ENCODE results near the gene HOXC6.
A peak's percentile ranks its signal among the peaks of the same experiment; 100 is the strongest.

Gene HOXC6

DNA sequence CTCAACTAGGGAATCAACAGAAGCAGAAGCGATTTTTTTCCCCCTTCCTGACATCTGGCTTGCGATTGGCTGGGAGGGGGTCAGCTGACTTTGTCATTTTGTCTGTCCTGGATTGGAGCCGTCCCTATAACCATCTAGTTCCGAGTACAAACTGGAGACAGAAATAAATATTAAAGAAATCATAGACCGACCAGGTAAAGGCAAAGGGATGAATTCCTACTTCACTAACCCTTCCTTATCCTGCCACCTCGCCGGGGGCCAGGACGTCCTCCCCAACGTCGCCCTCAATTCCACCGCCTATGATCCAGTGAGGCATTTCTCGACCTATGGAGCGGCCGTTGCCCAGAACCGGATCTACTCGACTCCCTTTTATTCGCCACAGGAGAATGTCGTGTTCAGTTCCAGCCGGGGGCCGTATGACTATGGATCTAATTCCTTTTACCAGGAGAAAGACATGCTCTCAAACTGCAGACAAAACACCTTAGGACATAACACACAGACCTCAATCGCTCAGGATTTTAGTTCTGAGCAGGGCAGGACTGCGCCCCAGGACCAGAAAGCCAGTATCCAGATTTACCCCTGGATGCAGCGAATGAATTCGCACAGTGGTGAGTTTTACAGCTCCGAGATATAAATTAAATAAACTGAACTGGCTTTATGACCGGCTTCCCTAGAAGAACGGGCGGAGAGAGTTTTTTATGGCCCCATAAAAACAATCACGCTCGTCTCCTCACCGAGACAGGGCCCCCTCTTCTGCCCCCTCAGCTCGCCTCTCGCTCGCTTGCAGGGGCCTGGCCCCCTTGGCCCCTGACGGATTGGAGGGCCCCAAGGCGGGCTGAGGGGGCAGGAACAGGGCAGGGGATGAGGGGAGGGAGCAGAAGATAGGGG, at the start of gene HOXC6:
HOXC6 (plus strand) TSS at position 127 of the 888 bp plus-strand sequence; CDS start at position 209, 82 bp downstream.
- DNase-seq (ENCODE audit: low read depth) = peak; percentile 85

DNA sequence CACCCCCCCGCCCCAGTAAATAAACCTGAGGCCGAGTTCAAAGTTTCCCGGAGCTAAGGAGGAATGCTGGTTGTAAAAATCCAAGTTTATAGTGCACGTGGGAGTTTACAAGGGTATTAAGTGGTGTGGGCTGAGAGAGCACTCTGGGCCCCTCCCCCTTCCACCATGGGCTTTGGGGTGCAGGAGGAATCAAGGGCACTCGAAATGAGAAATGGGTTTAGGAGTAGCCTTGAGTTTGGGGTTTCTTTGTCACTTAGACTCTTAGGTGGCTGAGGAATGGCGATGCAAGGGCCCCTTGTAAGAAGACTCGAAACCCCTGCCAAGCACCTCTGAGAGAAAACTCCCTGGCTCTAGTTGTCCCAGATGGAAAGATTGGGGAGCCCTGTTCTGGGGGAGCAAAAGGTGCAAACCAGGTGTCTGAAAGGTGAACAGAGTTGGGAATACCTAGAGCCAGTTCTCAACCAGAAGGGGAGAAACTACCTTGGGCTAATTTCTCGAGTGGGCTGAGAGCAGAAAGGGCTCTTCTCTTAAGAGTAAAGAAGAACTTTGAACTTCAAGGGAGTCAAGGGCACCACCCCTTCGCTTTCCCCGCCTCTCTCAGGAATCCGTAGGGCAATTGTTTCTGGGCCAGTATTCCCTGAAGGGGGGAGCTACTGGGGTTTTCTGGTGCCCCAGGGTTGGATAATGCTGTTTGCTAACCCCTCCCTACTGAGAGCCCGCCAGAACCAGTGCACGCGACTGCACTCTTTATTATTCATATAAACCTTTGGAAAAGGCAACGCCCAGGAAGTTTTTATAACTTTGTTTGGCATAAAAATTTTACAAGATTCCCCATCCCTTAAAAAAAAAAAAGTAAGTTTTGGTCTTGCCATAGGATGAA, 49.5 kb upstream of the HOXC6 start:
- no peak for DNase-seq (ENCODE audit: low read depth)

DNA sequence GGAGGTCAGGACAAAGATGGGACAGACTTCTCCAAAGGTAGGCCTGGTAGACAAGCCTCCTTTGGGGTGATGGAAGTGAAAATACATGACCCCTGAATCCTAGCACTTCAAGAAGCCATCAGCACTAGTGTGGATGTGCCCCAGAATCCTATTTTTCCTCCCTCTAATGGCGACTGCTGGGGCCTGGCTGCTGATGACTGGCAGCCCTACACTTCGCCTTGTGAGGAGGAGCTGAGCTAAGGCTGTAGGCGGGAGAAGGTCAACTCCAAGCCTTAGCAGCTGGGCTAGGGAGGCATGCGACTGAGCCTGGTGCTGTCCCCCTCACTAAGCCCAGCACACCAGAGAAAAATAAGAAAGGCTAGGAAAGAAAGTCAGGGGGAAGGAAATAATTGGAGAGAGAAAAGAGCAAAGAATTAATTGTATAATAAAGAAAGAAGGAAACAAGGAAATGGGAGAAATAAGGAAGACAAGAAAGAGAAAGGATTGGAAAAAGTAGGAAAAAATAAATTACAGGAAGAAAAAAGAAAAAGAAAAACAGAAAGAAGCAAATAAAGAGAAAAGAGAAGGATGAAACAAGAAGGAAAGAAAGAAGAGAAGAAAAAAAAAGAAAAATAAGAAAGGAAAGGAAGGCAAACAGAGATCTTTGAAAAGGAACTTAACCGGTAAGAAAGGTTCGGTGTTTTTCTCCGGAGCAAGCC, 48.0 kb upstream of the HOXC6 start:
- DNase-seq (ENCODE audit: low read depth) = no peak

DNA sequence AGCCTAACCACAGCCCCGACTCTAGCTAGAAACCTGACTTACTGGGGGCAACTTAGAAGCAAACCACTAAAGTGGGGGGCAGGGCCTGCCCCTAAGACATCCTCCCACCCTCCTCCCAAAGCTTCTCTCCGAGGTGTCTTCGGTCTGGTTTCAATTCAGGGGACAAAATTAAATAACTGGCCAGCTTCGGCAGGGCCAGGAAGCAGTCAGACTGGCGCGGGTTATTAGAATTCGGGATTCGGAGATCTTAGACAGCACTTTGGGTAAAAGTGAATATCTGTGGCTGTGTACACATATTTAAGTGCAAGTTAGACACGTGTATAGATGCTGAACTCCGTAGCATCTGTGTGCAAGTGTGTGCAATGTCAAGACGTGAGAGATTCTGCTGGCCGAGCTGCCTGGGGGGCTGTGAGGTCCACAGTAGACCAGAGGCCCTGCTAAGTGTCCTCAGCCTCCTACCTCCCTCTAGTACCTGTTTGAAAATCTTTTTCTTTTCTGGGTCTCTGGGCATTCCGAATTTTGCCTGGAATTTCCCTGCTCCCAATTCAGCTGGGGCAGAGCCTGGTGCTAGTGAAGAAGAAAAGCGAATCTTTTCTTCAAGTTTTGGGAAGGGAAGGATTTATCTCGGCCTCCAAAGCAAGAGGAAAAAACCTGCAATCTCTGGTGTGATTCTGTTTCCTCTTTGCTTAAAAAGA, 47.3 kb upstream of the HOXC6 start:
- no peak for DNase-seq (ENCODE audit: low read depth)

DNA sequence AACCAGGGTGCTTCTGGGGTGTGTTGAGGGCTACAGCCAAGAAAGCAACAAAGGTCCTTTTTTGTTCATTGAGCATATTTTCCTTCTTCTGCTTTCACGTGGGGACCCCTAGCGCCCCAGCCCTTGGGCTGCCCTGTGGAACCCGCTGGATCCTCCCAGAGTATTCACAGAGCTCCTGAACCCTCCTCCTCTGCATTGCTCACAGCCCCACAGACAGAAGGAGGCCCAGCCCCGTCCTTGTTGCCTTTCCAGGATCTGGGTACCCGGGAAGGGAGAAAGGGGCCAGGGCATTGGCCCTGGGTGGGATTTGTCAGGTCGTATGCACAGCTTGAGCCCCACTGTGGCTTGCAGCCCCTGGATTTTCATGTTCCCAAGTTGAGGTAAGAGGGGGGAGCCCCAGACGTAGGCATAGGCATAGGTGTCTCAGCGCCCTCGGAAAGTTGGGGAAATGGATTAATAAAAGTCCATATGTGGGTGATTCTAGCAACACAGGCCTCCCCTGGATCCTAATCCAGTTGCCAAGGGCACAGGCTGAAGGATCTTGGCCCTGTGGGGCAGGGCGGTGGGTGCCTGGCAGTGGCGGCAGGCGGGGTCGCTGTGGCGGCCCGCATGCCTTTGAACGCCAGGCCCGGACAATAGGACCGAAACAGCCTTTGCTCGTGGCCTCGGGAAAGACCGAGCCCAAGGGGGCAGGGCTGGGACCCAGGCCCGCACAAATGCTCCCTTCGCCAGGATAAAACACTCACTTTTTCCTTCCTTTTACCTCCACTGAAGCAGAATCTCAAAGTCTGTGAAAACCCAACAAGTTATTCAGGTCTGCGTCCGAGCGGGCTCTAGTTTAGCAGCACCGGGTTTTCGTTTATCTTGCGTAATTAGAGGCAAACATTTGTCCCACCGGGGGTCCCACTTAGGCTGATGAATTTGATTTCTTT, 46.3 kb upstream of the HOXC6 start:
- no peak for DNase-seq (ENCODE audit: low read depth)

- DNase-seq (ENCODE audit: low read depth) = no peak
Observed at GRCh38 chr12:53982648-53983567, 45.3 kb upstream of the HOXC6 start.

- DNase-seq (ENCODE audit: low read depth) = no peak
Observed at GRCh38 chr12:53983568-53983949, 44.7 kb upstream of the HOXC6 start.

DNA sequence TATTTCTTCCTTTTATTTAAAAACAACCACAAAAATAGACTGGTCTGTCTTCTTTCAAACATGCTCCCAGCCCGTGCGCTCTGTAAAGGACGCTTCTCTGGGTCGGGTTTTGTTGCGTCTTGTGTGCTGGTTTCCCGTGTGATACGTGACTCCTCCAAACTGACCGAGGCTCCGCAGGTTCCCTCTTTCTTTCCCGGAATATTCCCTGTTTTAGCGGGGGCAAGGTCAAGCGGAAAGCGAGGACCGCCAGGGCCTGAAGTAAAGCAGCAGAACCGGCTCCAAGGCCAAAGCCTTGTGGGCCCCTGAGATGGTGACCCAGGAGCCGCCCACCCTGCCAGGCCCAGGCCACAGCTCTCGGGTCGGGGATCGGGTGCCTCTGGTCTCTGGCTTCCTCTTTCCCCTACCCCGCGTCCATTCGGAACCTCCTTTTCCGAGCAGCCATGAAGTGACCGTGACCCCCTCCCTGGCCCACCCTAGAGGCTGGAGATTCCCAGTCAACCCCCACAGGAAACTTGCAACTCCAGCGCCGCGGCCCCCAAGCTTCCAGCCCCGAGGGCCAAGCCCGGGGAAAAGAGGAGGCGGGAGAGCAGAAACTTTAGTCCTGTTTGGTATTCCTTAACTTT, 44.2 kb upstream of the HOXC6 start:
- no peak for DNase-seq (ENCODE audit: low read depth)

DNA sequence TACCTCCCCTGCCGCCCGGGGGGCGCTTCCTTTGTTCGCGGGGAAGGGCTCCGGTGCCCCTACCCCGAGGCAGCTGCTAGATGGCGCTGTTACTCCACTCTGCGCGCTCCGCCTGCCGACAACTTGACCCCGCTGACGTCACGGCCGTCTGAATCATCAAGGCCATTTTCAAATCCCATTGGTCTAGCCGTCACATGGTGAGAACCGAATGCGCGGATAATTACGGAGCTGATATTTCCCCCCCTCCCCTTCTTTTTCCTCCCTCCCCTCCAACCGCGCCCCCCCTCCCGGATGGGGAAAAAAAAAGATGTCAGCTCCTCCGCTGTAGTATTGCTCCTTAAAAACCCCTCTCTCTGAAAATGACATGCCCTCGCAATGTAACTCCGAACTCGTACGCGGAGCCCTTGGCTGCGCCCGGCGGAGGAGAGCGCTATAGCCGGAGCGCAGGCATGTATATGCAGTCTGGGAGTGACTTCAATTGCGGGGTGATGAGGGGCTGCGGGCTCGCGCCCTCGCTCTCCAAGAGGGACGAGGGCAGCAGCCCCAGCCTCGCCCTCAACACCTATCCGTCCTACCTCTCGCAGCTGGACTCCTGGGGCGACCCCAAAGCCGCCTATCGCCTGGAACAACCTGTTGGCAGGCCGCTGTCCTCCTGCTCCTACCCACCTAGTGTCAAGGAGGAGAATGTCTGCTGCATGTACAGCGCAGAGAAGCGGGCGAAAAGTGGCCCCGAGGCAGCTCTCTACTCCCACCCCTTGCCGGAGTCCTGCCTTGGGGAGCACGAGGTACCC, 43.1 kb upstream of the HOXC6 start, which contains the start of gene HOXC10:
HOXC10 (plus strand) TSS at position 246 of the 791 bp plus-strand sequence; CDS start at position 360, 114 bp downstream.
- DNase-seq (ENCODE audit: low read depth) = peak; percentile 88

DNA sequence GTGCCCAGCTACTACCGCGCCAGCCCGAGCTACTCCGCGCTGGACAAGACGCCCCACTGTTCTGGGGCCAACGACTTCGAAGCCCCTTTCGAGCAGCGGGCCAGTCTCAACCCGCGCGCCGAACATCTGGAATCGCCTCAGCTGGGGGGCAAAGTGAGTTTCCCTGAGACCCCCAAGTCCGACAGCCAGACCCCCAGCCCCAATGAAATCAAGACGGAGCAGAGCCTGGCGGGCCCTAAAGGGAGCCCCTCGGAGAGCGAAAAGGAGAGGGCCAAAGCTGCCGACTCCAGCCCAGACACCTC, 42.6 kb upstream of the HOXC6 start:
- no peak for DNase-seq (ENCODE audit: low read depth)

GRCh38 chr12:53985994-53986685, 42.1 kb upstream of the HOXC6 start:
- DNase-seq (ENCODE audit: low read depth) = no peak

- no peak for DNase-seq (ENCODE audit: low read depth)
Observed at GRCh38 chr12:53986686-53987483, 41.4 kb upstream of the HOXC6 start.

GRCh38 chr12:53987787-53988230, 40.4 kb upstream of the HOXC6 start:
- no peak for DNase-seq (ENCODE audit: low read depth)

DNA sequence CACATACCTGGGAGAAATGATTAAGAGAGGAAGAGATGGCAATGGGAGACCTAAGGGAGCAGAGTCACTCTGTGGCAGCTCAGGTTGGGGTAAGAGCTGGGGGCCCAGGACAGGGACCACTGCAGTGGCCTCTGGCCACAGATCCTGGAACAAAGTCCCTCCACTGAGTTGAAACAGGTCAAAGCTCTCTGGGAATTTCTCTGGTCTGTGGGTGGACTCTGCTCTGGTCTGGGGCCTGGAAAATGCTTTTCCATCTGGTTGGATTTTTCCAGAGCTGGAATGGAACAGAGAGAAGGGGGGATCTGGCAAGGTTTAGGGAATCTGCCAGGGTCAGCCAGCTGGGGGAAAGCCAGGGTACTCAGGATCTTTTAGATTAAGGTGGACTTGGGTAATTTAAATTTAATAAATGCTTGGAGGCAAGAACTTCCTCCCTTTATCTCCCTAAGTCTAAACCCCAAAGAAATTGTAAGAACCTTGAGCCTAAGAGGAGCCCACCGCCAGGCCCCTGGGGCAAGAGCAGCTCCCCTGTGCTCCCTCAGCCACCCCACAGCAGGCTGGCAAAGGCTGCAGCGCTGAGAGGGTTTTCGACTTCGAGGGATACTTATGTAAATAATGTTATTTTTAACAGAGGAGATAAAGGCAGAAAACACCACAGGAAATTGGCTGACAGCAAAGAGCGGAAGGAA, 39.6 kb upstream of the HOXC6 start:
- no peak for DNase-seq (ENCODE audit: low read depth)

- peak; percentile 42 for DNase-seq (ENCODE audit: low read depth)
Observed at GRCh38 chr12:53989227-53990113, 38.8 kb upstream of the HOXC6 start.

Data from amniotic epithelial cell (primary cell).